Psoas muscle (tissue), 8 donors: Measurements from ENCODE around the gene PPP6R3. TPM values are rescaled to one million over a fixed set of nuclear protein-coding genes. Genes with fewer than 3 reads are reported as not detected.

Experiments used
- ATAC-seq, 4 donors: fragments of 200-7000 bp; cut with Tn5 transposase; one replicate each; pipeline ENCODE4 v1.9.1; 2020; ENCODE audit warnings: moderate library complexity in 3 of 4, mild to moderate bottlenecking in 2 of 4
- DNase-seq, 2 donors: peaks; one replicate each; pipeline ENCODE4 v3.0.0-alpha.2; 2020
- H3K27ac ChIP-seq: fragments of 200-600 bp; one replicate; pipeline ENCODE4 v1.8.0; 2022
- H3K27me3 ChIP-seq, 3 donors: fragments of 200-600 bp in 1 of 3; one replicate each; pipeline versions ENCODE4 v1.6.1 to v1.8.0; 2013 to 2022; ENCODE audit warnings: low read length in 2 of 3, mild to moderate bottlenecking in 2 of 3, moderate library complexity in 1 of 3; ENCODE audit not compliant: insufficient read depth in 3 of 3
- H3K36me3 ChIP-seq, 2 donors: fragments of 200-600 bp in 1 of 2; one replicate each; pipeline versions ENCODE4 v1.6.1 to v1.8.0; 2013 to 2022; ENCODE audit warnings: low read depth in 1 of 2, mild to moderate bottlenecking in 1 of 2, moderate library complexity in 1 of 2; ENCODE audit not compliant: insufficient read depth in 1 of 2
- H3K4me1 ChIP-seq: fragments of 200-600 bp; one replicate; pipeline ENCODE4 v1.8.0; 2022
- H3K4me3 ChIP-seq: fragments of 200-600 bp; one replicate; pipeline ENCODE4 v1.8.0; 2022; ENCODE audit warnings: mild to moderate bottlenecking
- H3K9me3 ChIP-seq: fragments of 200-600 bp; one replicate; pipeline ENCODE4 v1.8.0; 2022
- CTCF ChIP-seq: fragments of 200-600 bp; IDR thresholded peaks from one replicate; pipeline ENCODE4 v1.8.0; 2022; ENCODE audit warnings: antibody characterized with exemption
- WGBS, 3 donors: extraction: QIAGEN DNeasy Blood & Tissue Kit; methylation state at CpG; one replicate each; pipeline versions ENCODE4 v1.1.6 to v1.1.7; 2013; 5-methylcytosine and 5-hydroxymethylcytosine counted together
- intact Hi-C, 2 donors: fragments of 100-400 bp; cut with DNase I; formaldehyde crosslinking; loops; one replicate each; pipeline versions ENCODE4 v1.11.0 to v1.14.2; 2022
- polyA plus RNA-seq, 3 donors: library from polyadenylated mRNA; stranded (reverse); fragments of 200-250 nt; gene quantifications; one replicate each; pipeline ENCODE4 v1.2.3, GENCODE V29; 2013
- total RNA-seq, 4 donors: library from RNA; stranded (reverse); fragmentation: NEBNext Ultra II Directional in 2 of 4; extraction: Animal tissue kit (Norgen Biotek cat#: 25700) in 2 of 4; gene quantifications; one replicate each; pipeline versions ENCODE4 v1.2.1 to v1.2.4, GENCODE V29; 2021 to 2023
- donor health status: healthy with polysubstance abuse.
- donor health status: DM: no; HTN: no; CAD: no; lungs with moderate emphysema.
- donor health status: Bipolar disorder and iron deficiency.
- donor health status: healthy.
- donor health status: DM: yes; HTN: yes; CAD: no.
- donor health status: DM: no; HTN: no; CAD: no.
- donor health status: DM: no; HTN: no; CAD: no.
- donor health status: DM: yes; HTN: yes; CAD: no.

Gene PPP6R3
- total and polyA plus RNA-seq, 7 donors: 19.7 to 102 (median 58.8) TPM

GRCh38 chr11:68413591-68413999, 47.0 kb upstream of the PPP6R3 start:
- Histone ChIP-seq H3K4me3 (no peak overlapping the region), H3K4me1 (peaks cover 22% of the 10 kb centered on the region), H3K27me3 (no peaks in the 10 kb centered on the region), H3K27ac (peak overlapping the region; percentile 82), H3K9me3 (no peaks in the 10 kb centered on the region), H3K36me3 (peaks cover 0 to 49% of the 10 kb centered on the region in 2 donors)
- no peak for TF ChIP-seq CTCF
- 68 to 85% (median 72%) methylated on average over 27 of the region's 27 CpGs for WGBS, 3 donors
- intact Hi-C loops: no loop called here
- ATAC-seq: peak in 3 of 4 donors; percentile 3 to 4 (median 3)
- DNase-seq: no peak

- no peak for DNase-seq
- 70 to 82% (median 77%) methylated on average over 19 of the region's 19 CpGs for WGBS, 3 donors
These were observed 45.9 kb upstream of the PPP6R3 start for GRCh38 chr11:68414496-68415221.

GRCh38 chr11:68416070-68416578, 44.4 kb upstream of the PPP6R3 start:
- Histone ChIP-seq H3K4me3 (no peak overlapping the region), H3K4me1 (peaks cover 18% of the 10 kb centered on the region), H3K27me3 (no peaks in the 10 kb centered on the region), H3K27ac (no peak overlapping the region), H3K36me3 (peaks cover 0 to 40% of the 10 kb centered on the region in 2 donors), H3K9me3 (no peaks in the 10 kb centered on the region)
- ATAC-seq: no peak
- DNase-seq: no peak
- 87 to 96% (median 90%) methylated on average over 22 of the region's 22 CpGs for WGBS, 3 donors
- no peak for TF ChIP-seq CTCF
- intact Hi-C loops: no loop called here

More at GRCh38 chr11:68414496-68415221, 45.9 kb upstream of the PPP6R3 start:
- ATAC-seq: no peak
- Histone ChIP-seq H3K4me1 (peaks cover 22% of the 10 kb centered on the region), H3K4me3 (no peak overlapping the region), H3K27me3 (no peaks in the 10 kb centered on the region), H3K27ac (no peak overlapping the region), H3K9me3 (no peaks in the 10 kb centered on the region), H3K36me3 (peaks cover 0 to 47% of the 10 kb centered on the region in 2 donors)
- TF ChIP-seq CTCF: no peak
- intact Hi-C loops: no loop called here

- 74 to 82% (median 76%) methylated on average over 6 of the region's 6 CpGs for WGBS, 3 donors
- H3K9me3 ChIP-seq: no peaks in the 10 kb centered on the region
- TF ChIP-seq CTCF: no peak
- no peak overlapping the region for H3K27ac ChIP-seq
- no peak overlapping the region for H3K4me3 ChIP-seq
- no peak for DNase-seq
- no peak for ATAC-seq
- intact Hi-C loops: no loop called here
- H3K36me3 ChIP-seq: peaks cover 0 to 31% of the 10 kb centered on the region in 2 donors
- H3K27me3 ChIP-seq: no peaks in the 10 kb centered on the region
- no peaks in the 10 kb centered on the region for H3K4me1 ChIP-seq
These were observed 41.9 kb upstream of the PPP6R3 start for GRCh38 chr11:68418648-68419047.
